WTC11 (cell line): Measurements from ENCODE around the gene ATP2A2. TPM values are rescaled to one million over a fixed set of nuclear protein-coding genes. Genes with fewer than 3 reads are reported as not detected.

ENCODE experiments used
- ATAC-seq: fragments of 200-7000 bp; cut with Tn5 transposase; 2 replicates; pipeline ENCODE4 v1.10.0; 2021; ENCODE audit warnings: mild to moderate bottlenecking, moderate library complexity
- CTCF ChIA-PET: fragments of 300-600 bp; sonication (Branson Sonifier 250); formaldehyde crosslinking; loops from one replicate; lab custom pipeline; 2021; ENCODE audit warnings: antibody characterized with exemption; lab: Charles Lee
- POLR2A ChIA-PET: fragments of 350-600 bp; sonication (Branson Sonifier 250); formaldehyde crosslinking; loops from one replicate; lab custom pipeline; 2021; ENCODE audit warnings: antibody characterized with exemption; lab: Charles Lee
- DNase-seq: peaks from one replicate; pipeline ENCODE4 v3.0.0; 2021; ENCODE audit warnings: low spot score
- H3K27ac Mint-ChIP-seq: 2 replicates; pipeline ENCODE4 v1.8.0; 2021; ENCODE audit warnings: mixed read lengths
- H3K27me3 Mint-ChIP-seq: 2 replicates; pipeline ENCODE4 v1.8.0; 2021; ENCODE audit warnings: low read depth, mild to moderate bottlenecking, moderate library complexity, mixed read lengths
- H3K36me3 Mint-ChIP-seq: 2 replicates; pipeline ENCODE4 v1.8.0; 2021; ENCODE audit warnings: mixed read lengths
- H3K4me1 Mint-ChIP-seq: 2 replicates; pipeline ENCODE4 v1.8.0; 2022; ENCODE audit warnings: mixed read lengths
- H3K4me3 Mint-ChIP-seq: 2 replicates; pipeline ENCODE4 v1.8.0; 2021; ENCODE audit warnings: mild to moderate bottlenecking, moderate library complexity, mixed read lengths
- H3K9me3 Mint-ChIP-seq: 2 replicates; pipeline ENCODE4 v1.8.0; 2021; ENCODE audit warnings: mixed read lengths
- AFF4 ChIP-seq: sonication (generic); formaldehyde crosslinking; IDR thresholded peaks from 2 replicates; pipeline ENCODE4 v1.8.1; 2023; ENCODE audit warnings: mild to moderate bottlenecking, missing genetic modification reagents, borderline replicate concordance
- ATF3 ChIP-seq: sonication (generic); formaldehyde crosslinking; conservative IDR thresholded peaks from 2 replicates; pipeline ENCODE4 v1.8.1; 2022; ENCODE audit warnings: mild to moderate bottlenecking, missing genetic modification reagents
- CREM ChIP-seq: sonication (generic); formaldehyde crosslinking; IDR thresholded peaks from 2 replicates; pipeline ENCODE4 v1.8.1; 2022; ENCODE audit warnings: mild to moderate bottlenecking, missing genetic modification reagents, moderate library complexity
- EMX1 ChIP-seq: fragments of 250-450 bp; sonication (Bioruptor Pico); IDR thresholded peaks from 2 replicates; pipeline ENCODE4 v1.8.0; 2021; ENCODE audit warnings: mild to moderate bottlenecking
- ESRRA ChIP-seq: sonication (generic); formaldehyde crosslinking; IDR thresholded peaks from 2 replicates; pipeline ENCODE4 v1.8.1; 2022; ENCODE audit warnings: mild to moderate bottlenecking, missing genetic modification reagents, borderline replicate concordance
- FOXP1 ChIP-seq: sonication (generic); formaldehyde crosslinking; IDR thresholded peaks from 2 replicates; pipeline ENCODE4 v1.8.0; 2022; ENCODE audit warnings: missing genetic modification reagents, mild to moderate bottlenecking, moderate library complexity, borderline replicate concordance
- GABPB1 ChIP-seq: sonication (generic); formaldehyde crosslinking; IDR thresholded peaks from 2 replicates; pipeline ENCODE4 v1.8.1; 2023; ENCODE audit warnings: mild to moderate bottlenecking, missing genetic modification reagents
- GTF2I ChIP-seq: fragments of 250-450 bp; sonication (Bioruptor Pico); conservative IDR thresholded peaks from 2 replicates; pipeline ENCODE4 v1.4.0; 2021; ENCODE audit warnings: mild to moderate bottlenecking
- IRF1 ChIP-seq: sonication (generic); formaldehyde crosslinking; IDR thresholded peaks from 2 replicates; pipeline ENCODE4 v1.8.0; 2023; ENCODE audit warnings: missing genetic modification reagents
- KAT7 ChIP-seq: sonication (generic); formaldehyde crosslinking; IDR thresholded peaks from 2 replicates; pipeline ENCODE4 v1.8.1; 2023; ENCODE audit warnings: missing genetic modification reagents, mild to moderate bottlenecking, borderline replicate concordance
- OVOL2 ChIP-seq: fragments of 250-450 bp; sonication (Bioruptor Pico); IDR thresholded peaks from 2 replicates; pipeline ENCODE4 v1.9.0; 2021; ENCODE audit warnings: mild to moderate bottlenecking, borderline replicate concordance
- RORB ChIP-seq: fragments of 250-450 bp; sonication (Bioruptor Pico); IDR thresholded peaks from 2 replicates; pipeline ENCODE4 v1.9.0; 2021; ENCODE audit warnings: mild to moderate bottlenecking
- SMAD4 ChIP-seq: sonication (generic); formaldehyde crosslinking; IDR thresholded peaks from 2 replicates; pipeline ENCODE4 v1.8.0; 2022; ENCODE audit warnings: mild to moderate bottlenecking, missing genetic modification reagents
- TCF7 ChIP-seq: sonication (generic); formaldehyde crosslinking; IDR thresholded peaks from 2 replicates; pipeline ENCODE4 v1.8.0; 2022; ENCODE audit warnings: mild to moderate bottlenecking, low read depth, missing genetic modification reagents, moderate library complexity
- TP53 ChIP-seq: sonication (generic); formaldehyde crosslinking; IDR thresholded peaks from 2 replicates; pipeline ENCODE4 v1.8.1; 2023; ENCODE audit warnings: mild to moderate bottlenecking, missing genetic modification reagents
- ZMAT4 ChIP-seq: fragments of 250-450 bp; sonication (Bioruptor Pico); IDR thresholded peaks from 2 replicates; pipeline ENCODE4 v1.9.0; 2021; ENCODE audit warnings: mild to moderate bottlenecking
- ZNF281 ChIP-seq: sonication (generic); formaldehyde crosslinking; IDR thresholded peaks from 2 replicates; pipeline ENCODE4 v1.8.0; 2023; ENCODE audit warnings: mild to moderate bottlenecking, missing genetic modification reagents
- total RNA-seq: library from RNA; stranded (reverse); gene quantifications from 3 replicates; pipeline ENCODE4 v1.2.3, GENCODE V29; 2021
- TF ChIP-seq, protein P1 (sequence below): fragments of 250-450 bp; sonication (Bioruptor Pico); IDR thresholded peaks from 2 replicates; pipeline ENCODE4 v2.1.2; 2022; ENCODE audit warnings: mild to moderate bottlenecking, moderate library complexity
- TF ChIP-seq, protein P2 (sequence below): fragments of 250-450 bp; sonication (Bioruptor Pico); conservative IDR thresholded peaks from 2 replicates; pipeline ENCODE4 v1.9.0; 2021; ENCODE audit warnings: mild to moderate bottlenecking
- TF ChIP-seq, protein P3 (sequence below): fragments of 250-450 bp; sonication (Bioruptor Pico); IDR thresholded peaks from 2 replicates; pipeline ENCODE4 v1.9.0; 2021; ENCODE audit warnings: mild to moderate bottlenecking

The ATP2A2 gene
- total RNA-seq, 1 experiment from 2014 or later = 239 TPM

GRCh38 chr12:110365489-110366320 is 84.7 kb downstream of the ATP2A2 start:
- H3K36me3 Mint-ChIP-seq = no peaks in the 10 kb centered on the region; the same call in 1 of the 2 replicates
- DNase-seq (no peak), ATAC-seq (no peak; the same call in 1 of the 2 replicates)
- ChIA-PET CTCF (interaction anchor here (0.6 to 4.5 kb wide), 2 partner anchors 14 to 65 kb away, joined by 4 to 29 read pairs; no protein-coding TSS in a partner anchor), POLR2A (no interaction called here)
- H3K4me3 Mint-ChIP-seq = no peak overlapping the region
- H3K27me3 Mint-ChIP-seq = no peaks in the 10 kb centered on the region
- H3K4me1 Mint-ChIP-seq = no peaks in the 10 kb centered on the region
- H3K27ac Mint-ChIP-seq = no peak overlapping the region
- TF ChIP-seq RORB (CRISPR knock-in tag) (no peak), ZMAT4 (CRISPR knock-in tag) (no peak), TP53 (no peak), TCF7 (no peak), GABPB1 (CRISPR knock-in tag) (no peak), FOXP1 (CRISPR knock-in tag) (no peak), ZNF281 (no peak), SMAD4 (CRISPR knock-in tag) (no peak), EMX1 (no peak), ESRRA (no peak), ATF3 (CRISPR knock-in tag) (no peak), CREM (CRISPR knock-in tag) (no peak), GTF2I (CRISPR knock-in tag) (no peak), AFF4 (no peak), IRF1 (CRISPR knock-in tag) (no peak), OVOL2 (CRISPR knock-in tag) (no peak), KAT7 (CRISPR knock-in tag) (no peak)
- TF ChIP-seq, protein P1, sequence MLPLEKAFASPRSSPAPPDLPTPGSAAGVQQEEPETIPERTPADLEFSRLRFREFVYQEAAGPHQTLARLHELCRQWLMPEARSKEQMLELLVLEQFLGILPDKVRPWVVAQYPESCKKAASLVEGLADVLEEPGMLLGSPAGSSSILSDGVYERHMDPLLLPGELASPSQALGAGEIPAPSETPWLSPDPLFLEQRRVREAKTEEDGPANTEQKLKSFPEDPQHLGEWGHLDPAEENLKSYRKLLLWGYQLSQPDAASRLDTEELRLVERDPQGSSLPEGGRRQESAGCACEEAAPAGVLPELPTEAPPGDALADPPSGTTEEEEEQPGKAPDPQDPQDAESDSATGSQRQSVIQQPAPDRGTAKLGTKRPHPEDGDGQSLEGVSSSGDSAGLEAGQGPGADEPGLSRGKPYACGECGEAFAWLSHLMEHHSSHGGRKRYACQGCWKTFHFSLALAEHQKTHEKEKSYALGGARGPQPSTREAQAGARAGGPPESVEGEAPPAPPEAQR (CRISPR knock-in tag) = no peak
- TF ChIP-seq, protein P2, sequence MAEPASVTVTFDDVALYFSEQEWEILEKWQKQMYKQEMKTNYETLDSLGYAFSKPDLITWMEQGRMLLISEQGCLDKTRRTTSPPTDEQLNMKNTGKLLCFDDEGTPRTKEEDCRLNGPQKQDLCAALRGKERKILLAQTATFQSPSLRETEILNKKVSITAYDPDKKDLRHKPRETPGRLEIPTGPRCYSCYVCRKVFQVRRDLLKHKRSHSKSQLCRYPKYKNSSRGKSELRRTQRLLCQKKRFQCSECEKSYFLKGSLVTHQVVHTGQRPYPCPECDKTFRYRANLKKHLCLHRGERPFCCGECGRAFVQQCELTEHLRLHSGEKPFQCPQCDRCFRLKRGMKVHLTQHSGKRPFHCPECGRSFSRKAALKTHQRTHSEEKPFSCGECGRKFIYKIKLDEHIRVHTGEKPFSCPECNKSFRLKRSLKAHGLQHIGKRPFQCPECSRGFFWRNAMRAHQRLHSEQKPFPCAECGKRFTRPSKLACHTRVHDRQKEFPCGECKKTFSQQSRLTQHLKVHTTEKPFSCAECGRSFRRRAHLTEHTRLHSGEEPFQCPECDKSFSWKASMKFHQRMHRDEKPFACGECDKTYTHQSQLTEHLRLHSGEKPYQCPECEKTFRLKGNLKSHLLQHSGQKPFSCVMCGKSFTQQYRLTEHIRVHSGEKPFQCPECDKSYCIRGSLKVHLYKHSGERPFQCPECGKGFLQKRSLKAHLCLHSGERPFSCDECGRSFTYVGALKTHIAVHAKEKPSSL (CRISPR knock-in tag) = no peak
- TF ChIP-seq, protein P3, sequence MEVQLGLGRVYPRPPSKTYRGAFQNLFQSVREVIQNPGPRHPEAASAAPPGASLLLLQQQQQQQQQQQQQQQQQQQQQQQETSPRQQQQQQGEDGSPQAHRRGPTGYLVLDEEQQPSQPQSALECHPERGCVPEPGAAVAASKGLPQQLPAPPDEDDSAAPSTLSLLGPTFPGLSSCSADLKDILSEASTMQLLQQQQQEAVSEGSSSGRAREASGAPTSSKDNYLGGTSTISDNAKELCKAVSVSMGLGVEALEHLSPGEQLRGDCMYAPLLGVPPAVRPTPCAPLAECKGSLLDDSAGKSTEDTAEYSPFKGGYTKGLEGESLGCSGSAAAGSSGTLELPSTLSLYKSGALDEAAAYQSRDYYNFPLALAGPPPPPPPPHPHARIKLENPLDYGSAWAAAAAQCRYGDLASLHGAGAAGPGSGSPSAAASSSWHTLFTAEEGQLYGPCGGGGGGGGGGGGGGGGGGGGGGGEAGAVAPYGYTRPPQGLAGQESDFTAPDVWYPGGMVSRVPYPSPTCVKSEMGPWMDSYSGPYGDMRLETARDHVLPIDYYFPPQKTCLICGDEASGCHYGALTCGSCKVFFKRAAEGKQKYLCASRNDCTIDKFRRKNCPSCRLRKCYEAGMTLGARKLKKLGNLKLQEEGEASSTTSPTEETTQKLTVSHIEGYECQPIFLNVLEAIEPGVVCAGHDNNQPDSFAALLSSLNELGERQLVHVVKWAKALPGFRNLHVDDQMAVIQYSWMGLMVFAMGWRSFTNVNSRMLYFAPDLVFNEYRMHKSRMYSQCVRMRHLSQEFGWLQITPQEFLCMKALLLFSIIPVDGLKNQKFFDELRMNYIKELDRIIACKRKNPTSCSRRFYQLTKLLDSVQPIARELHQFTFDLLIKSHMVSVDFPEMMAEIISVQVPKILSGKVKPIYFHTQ (CRISPR knock-in tag) = no peak
- H3K9me3 Mint-ChIP-seq = no peaks in the 10 kb centered on the region
